Common myeloid progenitor, CD34-positive (primary cell): ENCODE measurements around the gene CDKN1B.

Experiments
- CTCF ChIA-PET: fragments of 350-600 bp; sonication (Branson Sonifier 250); formaldehyde crosslinking; loops from one replicate; lab custom pipeline; 2021; ENCODE audit warnings: antibody characterized with exemption; lab: Charles Lee
- POLR2A ChIA-PET: fragments of 350-600 bp; sonication (Branson Sonifier 250); formaldehyde crosslinking; loops from one replicate; lab custom pipeline; 2021; ENCODE audit warnings: antibody characterized with exemption; lab: Charles Lee
- DNase-seq, 3 donors: peaks; one replicate each; pipeline versions ENCODE4 v3.0.0 to v3.0.0-alpha.2; 2013
- H3K27ac ChIP-seq, 2 experiments: 1 replicate in 1 of 2; 2 replicates in 1 of 2; pipeline ENCODE4 v1.7.0; 2013; ENCODE audit warnings: inconsistent platforms in 2 of 2, low read length in 2 of 2, mild to moderate bottlenecking in 2 of 2, low read depth in 1 of 2, moderate library complexity in 1 of 2; ENCODE audit not compliant: severe bottlenecking in 2 of 2, insufficient read depth in 1 of 2, poor library complexity in 1 of 2
- H3K27me3 ChIP-seq, 5 experiments: replicated peaks in 2 of 5; 1 replicate in 3 of 5; 2 replicates in 2 of 5; pipeline versions ENCODE4 v1.6.1 to v1.7.0; 2013; ENCODE audit warnings: low read length in 4 of 5, mild to moderate bottlenecking in 2 of 5, moderate library complexity in 2 of 5, inconsistent platforms in 1 of 5; ENCODE audit not compliant: insufficient read depth in 5 of 5, control insufficient read depth in 4 of 5
- H3K36me3 ChIP-seq, 4 experiments: 1 replicate in 2 of 4; 2 replicates in 2 of 4; pipeline versions ENCODE4 v1.6.1 to v1.7.0; 2013; ENCODE audit warnings: low read length in 3 of 4, control low read depth in 1 of 4, mild to moderate bottlenecking in 1 of 4; ENCODE audit not compliant: control insufficient read depth in 4 of 4, insufficient read depth in 4 of 4
- H3K4me1 ChIP-seq, 4 experiments: 1 replicate in 3 of 4; 2 replicates in 1 of 4; pipeline versions ENCODE4 v1.6.1 to v1.7.1; 2013; ENCODE audit warnings: low read length in 3 of 4, mild to moderate bottlenecking in 3 of 4, control low read depth in 1 of 4, inconsistent platforms in 1 of 4, moderate library complexity in 1 of 4; ENCODE audit not compliant: control insufficient read depth in 4 of 4, insufficient read depth in 4 of 4; ENCODE audit errors: control extremely low read depth in 1 of 4
- H3K4me3 ChIP-seq, 7 experiments: 1 replicate in 4 of 7; 2 replicates in 3 of 7; pipeline versions ENCODE4 v1.5.1 to v1.7.0; 2013; ENCODE audit warnings: mild to moderate bottlenecking in 7 of 7, low read length in 6 of 7, moderate library complexity in 6 of 7, inconsistent platforms in 2 of 7, low read depth in 2 of 7, control low read depth in 1 of 7; ENCODE audit not compliant: insufficient read depth in 4 of 7, control insufficient read depth in 1 of 7; ENCODE audit errors: extremely low read depth in 1 of 7
- H3K9me3 ChIP-seq, 5 experiments: 1 replicate in 4 of 5; 2 replicates in 1 of 5; pipeline versions ENCODE4 v1.6.1 to v1.7.1; 2013; ENCODE audit warnings: low read length in 4 of 5, mild to moderate bottlenecking in 2 of 5, inconsistent platforms in 1 of 5, low read depth in 1 of 5, moderate library complexity in 1 of 5; ENCODE audit not compliant: control insufficient read depth in 4 of 5, insufficient read depth in 2 of 5; ENCODE audit errors: control extremely low read depth in 1 of 5
- WGBS: methylation state at CpG from one replicate; pipeline ENCODE4 v1.1.5; 2013; ENCODE audit not compliant: insufficient coverage; 5-methylcytosine and 5-hydroxymethylcytosine counted together

CDKN1B gene

GRCh38 chr12:12715128-12715458 lies 2.1 kb upstream of the CDKN1B start:
- Histone ChIP-seq H3K4me3 (peak overlapping the region in 6 of 7 experiments; percentile 97 to 100 (median 99)), H3K27me3 (no peaks in the 10 kb centered on the region), H3K4me1 (peaks cover 33 to 54% (median 40%) of the 10 kb centered on the region in 4 experiments), H3K9me3 (no peaks in the 10 kb centered on the region), H3K27ac (peak overlapping the region; percentile 87 to 97), H3K36me3 (peaks cover 3 to 22% (median 13%) of the 10 kb centered on the region in 4 experiments)
- ChIA-PET CTCF (interaction anchor here (1.0 to 9.9 kb wide), 6 partner anchors 9 to 338 kb away, joined by 3 to 62 read pairs (median 6); no protein-coding TSS in a partner anchor), POLR2A (interaction anchor here (0.5 to 4.0 kb wide), 4 partner anchors 10 to 1065 kb away, joined by 3 to 22 read pairs (median 6); no protein-coding TSS in a partner anchor)
- no peak for DNase-seq

GRCh38 chr12:12715459-12716150 lies 1.6 kb upstream of the CDKN1B start:
- WGBS, result 0% methylated on average over 6 of the region's 10 CpGs
- Histone ChIP-seq H3K4me1 (peaks cover 38 to 59% (median 44%) of the 10 kb centered on the region in 4 experiments), H3K4me3 (peak overlapping the region in 6 of 7 experiments; percentile 97 to 100 (median 99)), H3K36me3 (peaks cover 3 to 25% (median 15%) of the 10 kb centered on the region in 4 experiments), H3K27ac (peak overlapping the region; percentile 87 to 97), H3K27me3 (no peaks in the 10 kb centered on the region), H3K9me3 (no peaks in the 10 kb centered on the region)
- ChIA-PET POLR2A (interaction anchor here (0.6 to 4.0 kb wide), 6 partner anchors 9 to 1065 kb away, joined by 3 to 22 read pairs (median 3); no protein-coding TSS in a partner anchor), CTCF (interaction anchor here (0.9 to 9.9 kb wide), 11 partner anchors 9 to 339 kb away, joined by 3 to 62 read pairs (median 4); no protein-coding TSS in a partner anchor)
- peak; percentile 74 to 98 (median 96) for DNase-seq

- WGBS, result 0% methylated on average over 10 of the region's 15 CpGs
- Histone ChIP-seq H3K27me3 (no peaks in the 10 kb centered on the region), H3K9me3 (no peaks in the 10 kb centered on the region), H3K36me3 (peaks cover 3 to 30% (median 19%) of the 10 kb centered on the region in 4 experiments), H3K4me3 (peak overlapping the region; percentile 97 to 100 (median 100)), H3K4me1 (peaks cover 44 to 65% (median 49%) of the 10 kb centered on the region in 4 experiments), H3K27ac (peak overlapping the region; percentile 87 to 97)
- DNase-seq, result peak in 1 of 3 donors; percentile 27
- CTCF ChIA-PET, result interaction anchor here (0.9 to 9.9 kb wide), 10 partner anchors 8 to 71 kb away, joined by 3 to 62 read pairs (median 4); no protein-coding TSS in a partner anchor
- POLR2A ChIA-PET, result interaction anchor here (0.6 to 4.0 kb wide), 4 partner anchors 9 to 450 kb away, joined by 3 to 22 read pairs (median 3); no protein-coding TSS in a partner anchor
Observed at GRCh38 chr12:12716151-12716792, 896 bp upstream of the CDKN1B start.

- CTCF ChIA-PET, result interaction anchor here (0.9 to 2.8 kb wide), 4 partner anchors 9 to 361 kb away, joined by 3 to 17 read pairs (median 8); partner anchors contain the start of gene BORCS5
- DNase-seq, result peak in 2 of 3 donors; percentile 46 to 54
- Histone ChIP-seq H3K27ac (peak overlapping the region; percentile 87 to 97), H3K4me1 (peaks cover 40 to 77% (median 61%) of the 10 kb centered on the region in 4 experiments), H3K9me3 (no peaks in the 10 kb centered on the region), H3K36me3 (peaks cover 3 to 37% (median 24%) of the 10 kb centered on the region in 4 experiments), H3K4me3 (peak overlapping the region; percentile 97 to 100 (median 100)), H3K27me3 (no peaks in the 10 kb centered on the region)
- 0% methylated on average over 58 of the region's 62 CpGs for WGBS
- POLR2A ChIA-PET, result no interaction called here
Observed at GRCh38 chr12:12717586-12718380, 615 bp downstream of the CDKN1B start.

GRCh38 chr12:12718381-12718759 lies 1.2 kb downstream of the CDKN1B start:
- no peak for DNase-seq
- 0% methylated on average over 6 of the region's 9 CpGs for WGBS
- CTCF ChIA-PET, result interaction anchor here (0.9 to 2.8 kb wide), 3 partner anchors 13 to 361 kb away, joined by 3 to 17 read pairs (median 4); partner anchors contain the start of gene BORCS5
- peaks cover 38 to 77% (median 65%) of the 10 kb centered on the region in 4 experiments for H3K4me1 ChIP-seq
- peak overlapping the region; percentile 97 to 100 (median 100) for H3K4me3 ChIP-seq
- peak overlapping the region; percentile 87 to 97 for H3K27ac ChIP-seq
- POLR2A ChIA-PET, result no interaction called here
- no peaks in the 10 kb centered on the region for H3K9me3 ChIP-seq
- peaks cover 3 to 37% (median 24%) of the 10 kb centered on the region in 4 experiments for H3K36me3 ChIP-seq
- H3K27me3 ChIP-seq, result no peaks in the 10 kb centered on the region

GRCh38 chr12:12718853-12719252 lies 1.7 kb downstream of the CDKN1B start:
- 0% methylated on average over 11 of the region's 14 CpGs for WGBS
- H3K27ac ChIP-seq, result peak overlapping the region; percentile 87 to 97
- H3K27me3 ChIP-seq, result no peaks in the 10 kb centered on the region
- no peaks in the 10 kb centered on the region for H3K9me3 ChIP-seq
- no peak for DNase-seq
- POLR2A ChIA-PET, result no interaction called here
- H3K4me3 ChIP-seq, result peak overlapping the region; percentile 97 to 100 (median 100)
- CTCF ChIA-PET, result interaction anchor here (0.9 to 2.8 kb wide), 5 partner anchors 14 to 362 kb away, joined by 3 to 17 read pairs (median 3); partner anchors contain the start of gene BORCS5
- H3K36me3 ChIP-seq, result peaks cover 3 to 37% (median 24%) of the 10 kb centered on the region in 4 experiments
- H3K4me1 ChIP-seq, result peaks cover 33 to 74% (median 63%) of the 10 kb centered on the region in 4 experiments
